ENCODE measurements around the gene HTT.
A peak's percentile ranks its signal among the peaks of the same experiment; 100 is the strongest.

Gene HTT

GRCh38 chr4:3290476-3290875 lies 216.0 kb downstream of the HTT start:
- DNase-seq (ENCODE audit: low spot score): no peak

GRCh38 chr4:3290889-3291321 lies 216.4 kb downstream of the HTT start:
- no peak for DNase-seq (ENCODE audit: low spot score)

GRCh38 chr4:3291411-3291968 lies 217.0 kb downstream of the HTT start:
- DNase-seq (ENCODE audit: low spot score): no peak

GRCh38 chr4:3291969-3292570 lies 217.6 kb downstream of the HTT start:
- peak; percentile 19 for DNase-seq (ENCODE audit: low spot score)

DNA sequence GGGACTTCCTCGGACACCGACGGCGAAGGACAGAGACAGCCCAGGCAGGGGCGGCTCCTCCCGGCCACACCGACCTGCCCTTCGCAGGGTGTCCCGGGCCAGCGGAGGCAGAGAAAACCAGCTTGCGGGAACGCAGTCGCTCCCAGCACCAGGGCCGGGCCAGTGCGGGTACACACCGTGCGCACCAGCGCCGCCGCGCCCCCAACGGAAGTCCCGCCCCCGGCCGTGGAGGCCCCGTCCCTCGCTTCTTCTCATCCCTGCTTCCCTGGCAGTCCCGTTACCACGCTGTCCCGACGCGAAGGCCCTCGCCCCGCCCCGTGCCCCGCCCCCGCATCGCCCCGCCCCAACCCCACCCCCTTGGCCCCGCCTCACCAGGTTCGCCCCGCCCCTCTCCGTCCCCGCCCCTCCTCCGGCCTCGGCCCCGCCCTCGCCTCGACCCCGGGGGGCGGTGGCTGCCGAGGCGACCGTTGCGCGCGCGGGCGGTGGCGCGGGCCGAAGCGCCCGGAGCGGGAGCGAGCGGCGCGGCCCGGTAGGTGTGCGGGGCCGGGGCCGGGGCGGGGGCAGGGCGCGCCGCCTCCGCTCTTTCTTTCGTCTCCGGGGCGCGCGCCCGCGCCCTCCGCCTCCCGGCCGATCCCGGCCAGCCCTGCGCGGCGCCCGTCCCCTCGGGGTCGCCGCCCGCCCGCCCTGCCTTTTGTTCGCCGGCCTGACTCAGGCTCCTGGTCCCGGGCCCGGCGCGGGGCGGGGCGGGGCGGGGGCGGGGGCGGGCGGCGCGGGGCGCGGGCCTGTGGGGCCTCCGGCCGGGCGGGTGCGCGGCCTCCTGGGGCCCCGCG lies 218.3 kb downstream of the HTT start, which contains the start of gene RGS12:
Gene RGS12 (plus strand): TSS at position 451 of the 830 bp plus-strand sequence. CDS start 23,150 bp downstream, outside the sequence.
- DNase-seq (ENCODE audit: low spot score): peak; percentile 79
